Prostate gland (tissue), 2 donors: ENCODE data around the gene SAMD4A. TPM values are rescaled to one million over a fixed set of nuclear protein-coding genes. Genes with fewer than 3 reads are reported as not detected.
"Not testable (repeated sequence)": the region's sequence is repeated elsewhere in the genome, so short reads cannot be mapped to it uniquely, and the experiment has no call there.

ENCODE experiments used
- DNase-seq: peaks from one replicate; pipeline ENCODE4 v3.0.0-alpha.2; 2019; ENCODE audit warnings: low spot score
- H3K27ac ChIP-seq, 2 donors: fragments of 200-600 bp; sonication (generic); 2 replicates each; pipeline ENCODE4 v1.5.1; 2017 to 2019
- H3K27me3 ChIP-seq: fragments of 200-600 bp; sonication (generic); replicated peaks from 2 replicates; pipeline ENCODE4 v1.5.1; 2019; ENCODE audit not compliant: insufficient read depth
- H3K36me3 ChIP-seq, 2 donors: fragments of 200-600 bp; sonication (generic); 1 replicate in 1 of 2; 2 replicates in 1 of 2; pipeline versions ENCODE4 v1.5.1 to v1.8.1; 2017 to 2019
- H3K4me1 ChIP-seq: fragments of 200-600 bp; sonication (generic); replicated peaks from 2 replicates; pipeline ENCODE4 v1.5.1; 2019
- H3K4me3 ChIP-seq, 2 donors: fragments of 200-600 bp; sonication (generic); 2 replicates each; pipeline ENCODE4 v1.5.1; 2017 to 2019
- H3K9me3 ChIP-seq: fragments of 200-600 bp; sonication (generic); 2 replicates; pipeline ENCODE4 v1.5.1; 2017
- POLR2A ChIP-seq: fragments of 450-650 bp; IDR thresholded peaks from one replicate; pipeline ENCODE4 v1.6.1; 2016; ENCODE audit warnings: antibody characterized with exemption, mild to moderate bottlenecking
- POLR2AphosphoS5 ChIP-seq: sonication (generic); formaldehyde crosslinking; IDR thresholded peaks from one replicate; pipeline ENCODE4 v1.6.1; 2017; ENCODE audit warnings: antibody characterized with exemption
- WGBS: methylation state at CpG from one replicate; pipeline ENCODE4 v1.1.5; 2018; 5-methylcytosine and 5-hydroxymethylcytosine counted together
- intact Hi-C: fragments of 100-400 bp; cut with DNase I; formaldehyde crosslinking; loops from one replicate; pipeline ENCODE4 v1.14.2; 2022
- total RNA-seq, 2 donors: library from RNA; depleted of rRNA; stranded (reverse); fragments of >200 nt; gene quantifications; one replicate each; pipeline ENCODE4 v1.1.0, GENCODE V29; 2016
- TF ChIP-seq, protein P1 (sequence below), 4 experiments: fragments of 200-600 bp in 2 of 4; fragments of 450-650 bp in 2 of 4; sonication (generic) in 2 of 4; IDR thresholded peaks; 1 replicate in 3 of 4; 2 replicates in 1 of 4; pipeline ENCODE4 v1.5.1; 2016 to 2019; ENCODE audit warnings: antibody characterized with exemption in 4 of 4, mild to moderate bottlenecking in 2 of 4, moderate library complexity in 2 of 4

Gene SAMD4A
- total RNA-seq, 2 donors from 2014 or later, result 18.1 to 38.5 TPM

DNA sequence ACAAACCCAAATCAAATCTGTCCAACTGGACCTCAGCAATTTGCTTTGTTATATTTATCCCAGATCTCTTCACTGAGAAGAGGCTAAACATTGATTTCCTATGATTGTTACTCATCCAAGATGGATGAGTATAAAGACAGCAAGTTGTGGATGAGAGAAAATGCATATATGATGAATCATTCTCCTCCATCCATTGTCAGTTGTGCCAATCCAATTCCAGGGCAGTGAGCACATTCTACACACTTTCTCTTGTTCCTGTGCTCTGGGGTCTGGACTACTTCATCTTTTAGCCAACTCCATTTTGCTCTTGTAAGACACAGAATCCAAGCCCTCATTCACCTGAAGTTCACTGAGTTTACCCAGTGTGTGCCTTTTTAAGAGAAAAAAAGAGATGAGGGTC is 230.0 kb downstream of the SAMD4A start:
- intact Hi-C loops, result no loop called here
- Histone ChIP-seq H3K4me3 (no peak overlapping the region), H3K27ac (no peak overlapping the region), H3K4me1 (no peaks in the 10 kb centered on the region), H3K36me3 (no peaks in the 10 kb centered on the region), H3K27me3 (no peaks in the 10 kb centered on the region), H3K9me3 (no peaks in the 10 kb centered on the region)
- no peak for DNase-seq
- TF ChIP-seq POLR2A (no peak), POLR2AphosphoS5 (no peak)
- TF ChIP-seq, protein P1, sequence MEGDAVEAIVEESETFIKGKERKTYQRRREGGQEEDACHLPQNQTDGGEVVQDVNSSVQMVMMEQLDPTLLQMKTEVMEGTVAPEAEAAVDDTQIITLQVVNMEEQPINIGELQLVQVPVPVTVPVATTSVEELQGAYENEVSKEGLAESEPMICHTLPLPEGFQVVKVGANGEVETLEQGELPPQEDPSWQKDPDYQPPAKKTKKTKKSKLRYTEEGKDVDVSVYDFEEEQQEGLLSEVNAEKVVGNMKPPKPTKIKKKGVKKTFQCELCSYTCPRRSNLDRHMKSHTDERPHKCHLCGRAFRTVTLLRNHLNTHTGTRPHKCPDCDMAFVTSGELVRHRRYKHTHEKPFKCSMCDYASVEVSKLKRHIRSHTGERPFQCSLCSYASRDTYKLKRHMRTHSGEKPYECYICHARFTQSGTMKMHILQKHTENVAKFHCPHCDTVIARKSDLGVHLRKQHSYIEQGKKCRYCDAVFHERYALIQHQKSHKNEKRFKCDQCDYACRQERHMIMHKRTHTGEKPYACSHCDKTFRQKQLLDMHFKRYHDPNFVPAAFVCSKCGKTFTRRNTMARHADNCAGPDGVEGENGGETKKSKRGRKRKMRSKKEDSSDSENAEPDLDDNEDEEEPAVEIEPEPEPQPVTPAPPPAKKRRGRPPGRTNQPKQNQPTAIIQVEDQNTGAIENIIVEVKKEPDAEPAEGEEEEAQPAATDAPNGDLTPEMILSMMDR (IDR thresholded peaks at IDR 0.05), result no peak

DNA sequence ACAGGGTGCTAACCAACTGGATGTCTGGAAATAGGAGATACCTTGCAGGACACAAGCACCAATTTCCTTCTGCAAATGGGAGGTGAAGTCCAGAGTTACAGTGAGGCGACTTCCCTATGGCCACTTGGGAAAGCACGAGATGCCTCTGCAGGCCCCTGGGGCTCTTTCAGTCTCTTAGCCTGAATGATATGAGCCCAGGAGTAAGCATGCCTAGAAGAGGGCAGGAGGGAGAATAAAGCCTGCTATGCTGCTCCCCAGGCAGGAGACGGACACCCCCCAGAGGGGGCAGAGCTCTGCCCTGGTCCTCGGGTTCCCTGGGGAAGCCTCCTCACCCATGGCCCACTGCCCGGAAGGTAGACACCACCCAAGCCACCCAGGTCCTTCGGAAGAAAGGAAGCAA is 230.6 kb downstream of the SAMD4A start:
- H3K27me3 ChIP-seq, result no peaks in the 10 kb centered on the region
- DNase-seq, result no peak
- WGBS, result 65% methylated on average over 6 of the region's 6 CpGs
- H3K4me3 ChIP-seq, result no peak overlapping the region
- TF ChIP-seq POLR2A, result no peak
- no peak for TF ChIP-seq POLR2AphosphoS5
- TF ChIP-seq, protein P1 (IDR thresholded peaks at IDR 0.05), result no peak
- no peaks in the 10 kb centered on the region for H3K36me3 ChIP-seq
- no peaks in the 10 kb centered on the region for H3K9me3 ChIP-seq
- no peak overlapping the region for H3K27ac ChIP-seq
- H3K4me1 ChIP-seq, result no peaks in the 10 kb centered on the region
- intact Hi-C loops, result no loop called here

DNA sequence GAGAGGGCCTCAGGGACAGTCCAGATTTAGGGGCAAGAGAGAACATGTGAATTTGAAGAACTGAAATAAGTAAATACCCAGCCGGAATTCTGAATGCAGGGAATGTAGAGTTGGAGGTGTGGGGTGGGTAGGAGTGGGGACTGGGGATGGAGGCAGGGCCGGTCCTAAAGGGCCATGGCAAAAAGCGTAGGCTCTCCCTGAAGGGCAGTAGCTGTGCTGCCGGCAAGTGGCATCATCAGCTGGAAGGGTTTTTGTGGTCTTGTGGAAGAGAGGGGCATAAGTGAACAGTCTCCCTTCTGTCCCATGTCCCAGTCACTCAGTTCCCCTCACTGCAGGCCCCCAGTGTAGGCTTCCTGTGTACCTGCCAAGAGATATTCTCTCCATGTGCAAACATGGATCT is 231.1 kb downstream of the SAMD4A start:
- no peaks in the 10 kb centered on the region for H3K27me3 ChIP-seq
- no peak overlapping the region for H3K4me3 ChIP-seq
- no peak for DNase-seq
- no peaks in the 10 kb centered on the region for H3K36me3 ChIP-seq
- TF ChIP-seq POLR2A (no peak), POLR2AphosphoS5 (no peak)
- TF ChIP-seq, protein P1 (IDR thresholded peaks at IDR 0.05), result no peak
- H3K9me3 ChIP-seq, result no peaks in the 10 kb centered on the region
- intact Hi-C loops, result no loop called here
- no peaks in the 10 kb centered on the region for H3K4me1 ChIP-seq
- WGBS, result 57% methylated on average over 4 of the region's 4 CpGs
- H3K27ac ChIP-seq, result no peak overlapping the region

DNA sequence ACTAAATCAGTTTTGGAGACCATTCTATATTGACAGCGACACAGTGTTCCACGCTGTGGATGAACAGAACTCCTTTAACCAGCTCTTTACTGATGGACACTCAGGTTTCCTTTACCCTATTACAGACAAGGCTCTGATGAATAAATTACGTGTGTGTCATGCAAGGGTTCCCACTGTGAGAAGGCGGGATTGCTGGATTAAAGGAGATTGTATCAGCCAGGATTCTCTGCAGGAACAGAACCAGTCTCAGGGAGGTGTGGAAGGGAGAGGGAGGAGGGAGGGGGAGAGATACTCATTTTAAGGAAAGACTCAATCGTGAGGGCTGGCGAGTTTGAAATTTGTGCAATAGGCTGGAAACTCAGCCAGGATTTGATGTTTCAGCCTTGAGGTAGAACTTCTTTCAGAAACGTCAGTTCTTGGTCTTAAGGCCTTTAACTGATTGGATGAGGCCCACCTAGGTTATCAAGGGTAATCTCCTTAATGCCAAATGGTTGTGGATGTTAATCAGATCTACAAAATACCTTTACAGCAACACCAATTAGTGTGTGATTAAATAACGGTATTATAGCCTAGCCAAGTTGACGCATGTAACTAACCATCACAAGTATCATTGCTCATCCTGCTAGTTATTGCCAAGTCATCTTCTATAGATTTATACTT is 231.7 kb downstream of the SAMD4A start:
- intact Hi-C loops, result no loop called here
- Histone ChIP-seq H3K4me1 (no peaks in the 10 kb centered on the region), H3K36me3 (no peaks in the 10 kb centered on the region), H3K9me3 (no peaks in the 10 kb centered on the region), H3K27me3 (no peaks in the 10 kb centered on the region), H3K27ac (no peak overlapping the region), H3K4me3 (no peak overlapping the region)
- 82% methylated on average over 9 of the region's 9 CpGs for WGBS
- TF ChIP-seq, protein P1 (IDR thresholded peaks at IDR 0.05), result no peak
- TF ChIP-seq POLR2A, result no peak
- TF ChIP-seq POLR2AphosphoS5, result no peak
- DNase-seq, result no peak

DNA sequence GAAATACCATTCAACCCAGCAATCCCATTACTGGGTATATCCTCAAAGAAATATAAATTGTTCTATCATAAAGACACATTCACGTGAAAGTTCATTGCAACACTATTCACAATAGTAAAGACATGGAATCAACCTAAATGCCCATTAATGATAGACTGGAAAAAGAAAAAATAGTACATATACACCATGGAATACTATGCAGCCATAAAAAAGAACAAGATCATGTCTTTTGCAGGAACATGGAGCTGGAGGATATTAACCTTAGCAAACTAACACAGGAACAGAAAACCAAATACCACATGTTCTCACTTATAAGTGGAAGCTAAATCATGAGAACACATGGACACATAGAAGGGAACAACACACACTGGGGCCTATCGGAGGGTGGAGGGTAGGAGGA is 234.6 kb downstream of the SAMD4A start:
- H3K4me3 ChIP-seq, H3K27ac ChIP-seq, H3K36me3 ChIP-seq, H3K27me3 ChIP-seq, intact Hi-C loops, H3K9me3 ChIP-seq, DNase-seq, H3K4me1 ChIP-seq: not testable (repeated sequence)
- WGBS, result 95% methylated on average over 2 of the region's 2 CpGs
